Fibroblast of skin of abdomen (primary cell): ENCODE results near the gene PCSK2. TPM values are rescaled to one million over a fixed set of nuclear protein-coding genes. Genes with fewer than 3 reads are reported as not detected.

Source experiments
- DNase-seq: peaks from one replicate; pipeline ENCODE4 v3.0.0-alpha.2; 2013
- polyA plus RNA-seq, 2 experiments: library from polyadenylated mRNA; unstranded; fragments of 120-200 nt; gene quantifications; one replicate each; pipeline ENCODE4 v1.2.1, GENCODE V29; 2013; ENCODE audit not compliant: insufficient read length in 2 of 2

The PCSK2 gene
- 2.0 TPM for polyA plus RNA-seq (2013, experiment 1 of 2; ENCODE audit: insufficient read length)
- 1.3 TPM for polyA plus RNA-seq (2013, experiment 2 of 2; ENCODE audit: insufficient read length)

GRCh38 chr20:17226410-17227218 is at the start of gene PCSK2:
Gene PCSK2 (plus strand): TSS chr20:17227040. CDS start chr20:17227306, 266 bp downstream.
- DNase-seq = peak; percentile 84

- no peak for DNase-seq
Observed at GRCh38 chr20:17177341-17177740, 49.5 kb upstream of the PCSK2 start.

- no peak for DNase-seq
Observed at GRCh38 chr20:17179840-17180239, 47.0 kb upstream of the PCSK2 start.

- no peak for DNase-seq
Observed at GRCh38 chr20:17189976-17190695, 36.7 kb upstream of the PCSK2 start.

GRCh38 chr20:17197041-17197440 is 29.8 kb upstream of the PCSK2 start:
- DNase-seq = no peak

- no peak for DNase-seq
Observed at GRCh38 chr20:17202030-17202429, 24.8 kb upstream of the PCSK2 start.

- peak; percentile 28 for DNase-seq
Observed at GRCh38 chr20:17202673-17203072, 24.2 kb upstream of the PCSK2 start.

GRCh38 chr20:17205084-17205813 is 21.6 kb upstream of the PCSK2 start:
- no peak for DNase-seq

- DNase-seq = no peak
Observed at GRCh38 chr20:17210387-17210786, 16.5 kb upstream of the PCSK2 start.

GRCh38 chr20:17210983-17211382 is 15.9 kb upstream of the PCSK2 start:
- no peak for DNase-seq

- no peak for DNase-seq
Observed at GRCh38 chr20:17215167-17215566, 11.7 kb upstream of the PCSK2 start.

- peak; percentile 35 for DNase-seq
Observed at GRCh38 chr20:17219856-17220255, 7.0 kb upstream of the PCSK2 start.

GRCh38 chr20:17223553-17223952 is 3.3 kb upstream of the PCSK2 start:
- DNase-seq = no peak

GRCh38 chr20:17225851-17226409 is 910 bp upstream of the PCSK2 start:
- DNase-seq = no peak

- no peak for DNase-seq
Observed at GRCh38 chr20:17227219-17227575, 357 bp downstream of the PCSK2 start.

GRCh38 chr20:17227669-17228623 is 1.1 kb downstream of the PCSK2 start:
- DNase-seq = peak; percentile 19

- DNase-seq = no peak
Observed at GRCh38 chr20:17228624-17229061, 1.8 kb downstream of the PCSK2 start.

- DNase-seq = no peak
Observed at GRCh38 chr20:17229256-17229655, 2.4 kb downstream of the PCSK2 start.

GRCh38 chr20:17233626-17234025 is 6.8 kb downstream of the PCSK2 start:
- DNase-seq = no peak

GRCh38 chr20:17236766-17237165 is 9.9 kb downstream of the PCSK2 start:
- DNase-seq = no peak

- peak; percentile 36 for DNase-seq
Observed at GRCh38 chr20:17248224-17248623, 21.4 kb downstream of the PCSK2 start.

GRCh38 chr20:17262786-17263185 is 35.9 kb downstream of the PCSK2 start:
- no peak for DNase-seq
